HEK293 (cell line): ENCODE results near the gene MCM5.
A peak's percentile ranks its signal among the peaks of the same experiment; 100 is the strongest.

Experiments
- CTCF ChIA-PET: fragments of 350-600 bp; formaldehyde crosslinking; extraction: SDS; loops from one replicate; lab custom pipeline; 2021; ENCODE audit warnings: antibody characterized with exemption; lab: Yijun Ruan, JAX
- POLR2A ChIA-PET: fragments of 300-600 bp; formaldehyde crosslinking; extraction: SDS; loops from one replicate; lab custom pipeline; 2020; ENCODE audit warnings: antibody characterized with exemption, inconsistent platforms; lab: Yijun Ruan, JAX
- H3K27ac ChIP-seq: fragments of 200-500 bp; sonication (Bioruptor generic); 2 replicates; pipeline ENCODE4 v1.5.1; 2014; ENCODE audit warnings: low read depth, low read length, control low read depth, inconsistent platforms; ENCODE audit errors: extremely low read depth
- H3K36me3 ChIP-seq, 2 experiments: fragments of 200-500 bp in 1 of 2; sonication (Bioruptor generic) in 1 of 2; 1 replicate in 1 of 2; 2 replicates in 1 of 2; pipeline ENCODE4 v1.5.1; 2014 to 2017; ENCODE audit warnings: inconsistent platforms in 2 of 2, low read length in 2 of 2; ENCODE audit not compliant: control insufficient read depth in 2 of 2, insufficient read depth in 1 of 2
- H3K4me1 ChIP-seq: fragments of 200-500 bp; sonication (Bioruptor generic); 2 replicates; pipeline ENCODE4 v1.5.1; 2014; ENCODE audit warnings: mild to moderate bottlenecking, low read length, inconsistent platforms; ENCODE audit not compliant: control insufficient read depth, insufficient read depth
- H3K4me3 ChIP-seq: 2 replicates; pipeline ENCODE4 v1.5.1; 2011; ENCODE audit warnings: low read depth, mild to moderate bottlenecking, control low read depth, low read length, moderate library complexity
- H3K9me3 ChIP-seq: fragments of 200-500 bp; sonication (Bioruptor generic); 2 replicates; pipeline ENCODE4 v1.5.1; 2014; ENCODE audit warnings: low read depth, low read length, inconsistent platforms; ENCODE audit not compliant: control insufficient read depth, insufficient read depth
- ELK4 ChIP-seq: IDR thresholded peaks from 2 replicates; pipeline ENCODE4 v1.6.1; 2011; ENCODE audit warnings: mild to moderate bottlenecking, low read depth, low read length, borderline replicate concordance
- GLIS1 ChIP-seq: fragments of 450-650 bp; formaldehyde crosslinking; IDR thresholded peaks from 2 replicates; pipeline ENCODE4 v1.5.1; 2016; ENCODE audit warnings: missing biosample characterization, missing genetic modification characterization
- KLF1 ChIP-seq: fragments of 450-650 bp; formaldehyde crosslinking; IDR thresholded peaks from 2 replicates; pipeline ENCODE4 v1.5.1; 2016; ENCODE audit warnings: missing biosample characterization, missing genetic modification characterization
- KLF16 ChIP-seq: fragments of 450-650 bp; formaldehyde crosslinking; IDR thresholded peaks from 2 replicates; pipeline ENCODE4 v1.5.1; 2017; ENCODE audit warnings: missing biosample characterization, missing genetic modification characterization
- ZFP69B ChIP-seq: fragments of 450-650 bp; formaldehyde crosslinking; IDR thresholded peaks from 2 replicates; pipeline ENCODE4 v1.5.1; 2016; ENCODE audit warnings: missing biosample characterization, missing genetic modification characterization
- ZNF341 ChIP-seq: fragments of 450-650 bp; formaldehyde crosslinking; IDR thresholded peaks from 2 replicates; pipeline ENCODE4; 2016; ENCODE audit warnings: low read depth, missing biosample characterization, missing genetic modification characterization
- ZNF398 ChIP-seq: fragments of 450-650 bp; formaldehyde crosslinking; IDR thresholded peaks from 2 replicates; pipeline ENCODE4 v1.5.1; 2017; ENCODE audit warnings: missing biosample characterization, missing genetic modification characterization
- ZNF610 ChIP-seq: fragments of 450-650 bp; formaldehyde crosslinking; IDR thresholded peaks from 2 replicates; pipeline ENCODE4 v1.5.1; 2016; ENCODE audit warnings: missing biosample characterization, missing genetic modification characterization, borderline replicate concordance
- ZNF664 ChIP-seq: fragments of 450-650 bp; formaldehyde crosslinking; IDR thresholded peaks from 2 replicates; pipeline ENCODE4 v1.5.1; 2016; ENCODE audit warnings: missing biosample characterization, missing genetic modification characterization
- ZNF692 ChIP-seq: fragments of 450-650 bp; formaldehyde crosslinking; IDR thresholded peaks from 2 replicates; pipeline ENCODE4 v1.5.1; 2016; ENCODE audit warnings: missing biosample characterization, missing genetic modification characterization
- ZNF701 ChIP-seq: fragments of 450-650 bp; formaldehyde crosslinking; IDR thresholded peaks from 2 replicates; pipeline ENCODE4 v1.5.1; 2016; ENCODE audit warnings: missing biosample characterization, missing genetic modification characterization
- ZSCAN5A ChIP-seq: fragments of 450-650 bp; formaldehyde crosslinking; IDR thresholded peaks from 2 replicates; pipeline ENCODE4 v1.5.1; 2016; ENCODE audit warnings: missing biosample characterization, missing genetic modification characterization

Gene MCM5

GRCh38 chr22:35367331-35367886 lies 32.5 kb upstream of the MCM5 start:
- no peak for TF ChIP-seq ZSCAN5A (tag by site-specific recombination)
- peak; percentile 77 for TF ChIP-seq ZNF341
- TF ChIP-seq, all 188 proteins: peak for 1
- Histone ChIP-seq H3K9me3 (no peaks in the 10 kb centered on the region), H3K27ac (no peak overlapping the region), H3K36me3 (no peaks in the 10 kb centered on the region), H3K4me3 (no peak overlapping the region), H3K4me1 (peaks cover 3% of the 10 kb centered on the region; the same call in 1 of the 2 replicates)
- ChIA-PET POLR2A (interaction anchor here (1.4 kb wide), 1 partner anchor 32 kb away, joined by 8 read pairs; no protein-coding TSS in a partner anchor), CTCF (no interaction called here)

- Histone ChIP-seq H3K4me3 (no peak overlapping the region), H3K4me1 (peaks cover 3% of the 10 kb centered on the region; the same call in 1 of the 2 replicates), H3K27ac (no peak overlapping the region), H3K9me3 (no peaks in the 10 kb centered on the region), H3K36me3 (no peaks in the 10 kb centered on the region)
- ChIA-PET POLR2A (no interaction called here), CTCF (no interaction called here)
- peak; percentile 45; the same call in 1 of the 2 replicates for TF ChIP-seq GLIS1
- peak; percentile 59 for TF ChIP-seq KLF1
- no peak for TF ChIP-seq ZNF610 (tag by site-specific recombination)
- TF ChIP-seq ZNF701 (tag by site-specific recombination), result no peak
Observed at GRCh38 chr22:35368386-35368785, 31.6 kb upstream of the MCM5 start.

- POLR2A ChIA-PET, result interaction anchor here (3.0 kb wide), 1 partner anchor 11 kb away, joined by 11 read pairs; the partner anchor contains the start of gene HMOX1
- TF ChIP-seq ZNF398 (tag by site-specific recombination), result peak; percentile 21; the same call in 1 of the 2 replicates
- TF ChIP-seq KLF16 (tag by site-specific recombination), result no peak
- no peak for TF ChIP-seq ELK4
Observed at GRCh38 chr22:35369996-35370395, 29.9 kb upstream of the MCM5 start.

GRCh38 chr22:35373781-35374180 lies 26.2 kb upstream of the MCM5 start:
- ChIA-PET CTCF (no interaction called here), POLR2A (no interaction called here)
- no peaks in the 10 kb centered on the region for H3K36me3 ChIP-seq
- peaks cover 3% of the 10 kb centered on the region; the same call in 1 of the 2 replicates for H3K4me1 ChIP-seq
- TF ChIP-seq ZNF692 (no peak), ZNF664 (tag by site-specific recombination) (no peak), ZFP69B (tag by site-specific recombination) (no peak)
- no peak overlapping the region for H3K27ac ChIP-seq
- no peaks in the 10 kb centered on the region for H3K9me3 ChIP-seq
- H3K4me3 ChIP-seq, result no peak overlapping the region

More at GRCh38 chr22:35369996-35370395, 29.9 kb upstream of the MCM5 start:
- Histone ChIP-seq H3K4me1 (0 out of 2 replicates have a peak, but pooled peaks cover 3% of the 10 kb centered on the region), H3K36me3 (no peaks in the 10 kb centered on the region), H3K9me3 (no peaks in the 10 kb centered on the region), H3K4me3 (no peak overlapping the region), H3K27ac (no peak overlapping the region)
- CTCF ChIA-PET, result interaction anchor here (1.2 to 2.1 kb wide), 2 partner anchors 14 to 19 kb away, joined by 4 to 10 read pairs; no protein-coding TSS in a partner anchor
